CD4-positive, alpha-beta T cell treated with Interleukin-6 at 100 ng/mL for 8 hours (primary cell): ENCODE results near the gene PCA3.

Experiments
- DNase-seq: peaks from one replicate; pipeline ENCODE4 v3.0.0-alpha.2; 2020; ENCODE audit warnings: mixed read lengths, low spot score

The PCA3 gene

GRCh38 chr9:76756941-76757673, 7.1 kb upstream of the PCA3 start:
- no peak for DNase-seq

GRCh38 chr9:76758476-76758875, 5.8 kb upstream of the PCA3 start:
- DNase-seq = no peak

- DNase-seq = no peak
Observed at GRCh38 chr9:76759732-76760131, 4.5 kb upstream of the PCA3 start.

- no peak for DNase-seq
Observed at GRCh38 chr9:76761448-76761847, 2.8 kb upstream of the PCA3 start.

- DNase-seq = no peak
Observed at GRCh38 chr9:76766126-76766525, 1.9 kb downstream of the PCA3 start.

- DNase-seq = no peak
Observed at GRCh38 chr9:76772686-76773445, 8.6 kb downstream of the PCA3 start.

GRCh38 chr9:76784881-76785280, 20.6 kb downstream of the PCA3 start:
- DNase-seq = no peak

- DNase-seq = no peak
Observed at GRCh38 chr9:76785501-76785900, 21.3 kb downstream of the PCA3 start.

- no peak for DNase-seq
Observed at GRCh38 chr9:76787677-76788076, 23.4 kb downstream of the PCA3 start.

- no peak for DNase-seq
Observed at GRCh38 chr9:76789840-76790239, 25.6 kb downstream of the PCA3 start.

GRCh38 chr9:76793784-76794431, 29.7 kb downstream of the PCA3 start:
- DNase-seq = no peak

- DNase-seq = no peak
Observed at GRCh38 chr9:76796296-76796695, 32.1 kb downstream of the PCA3 start.

- DNase-seq = no peak
Observed at GRCh38 chr9:76798527-76798926, 34.3 kb downstream of the PCA3 start.

GRCh38 chr9:76799473-76799872, 35.2 kb downstream of the PCA3 start:
- DNase-seq = no peak

GRCh38 chr9:76800901-76801300, 36.7 kb downstream of the PCA3 start:
- no peak for DNase-seq

- DNase-seq = no peak
Observed at GRCh38 chr9:76803083-76803482, 38.8 kb downstream of the PCA3 start.

- no peak for DNase-seq
Observed at GRCh38 chr9:76803762-76804161, 39.5 kb downstream of the PCA3 start.

GRCh38 chr9:76808636-76809035, 44.4 kb downstream of the PCA3 start:
- no peak for DNase-seq

GRCh38 chr9:76810377-76810957, 46.2 kb downstream of the PCA3 start:
- no peak for DNase-seq

GRCh38 chr9:76812591-76812990, 48.4 kb downstream of the PCA3 start:
- no peak for DNase-seq

GRCh38 chr9:76817489-76817888, 53.3 kb downstream of the PCA3 start:
- DNase-seq = no peak

GRCh38 chr9:76818271-76818670, 54.0 kb downstream of the PCA3 start:
- DNase-seq = no peak

- no peak for DNase-seq
Observed at GRCh38 chr9:76820431-76820830, 56.2 kb downstream of the PCA3 start.
